MV-4-11 (cell line): Measurements from ENCODE around the gene PTPRN2.
"Not testable (repeated sequence)": the region's sequence is repeated elsewhere in the genome, so short reads cannot be mapped to it uniquely, and the experiment has no call there.

Experiments
- DNase-seq: peaks from one replicate; lab custom pipeline; 2025; lab: John Stamatoyannopoulos, UW

Gene PTPRN2

DNA sequence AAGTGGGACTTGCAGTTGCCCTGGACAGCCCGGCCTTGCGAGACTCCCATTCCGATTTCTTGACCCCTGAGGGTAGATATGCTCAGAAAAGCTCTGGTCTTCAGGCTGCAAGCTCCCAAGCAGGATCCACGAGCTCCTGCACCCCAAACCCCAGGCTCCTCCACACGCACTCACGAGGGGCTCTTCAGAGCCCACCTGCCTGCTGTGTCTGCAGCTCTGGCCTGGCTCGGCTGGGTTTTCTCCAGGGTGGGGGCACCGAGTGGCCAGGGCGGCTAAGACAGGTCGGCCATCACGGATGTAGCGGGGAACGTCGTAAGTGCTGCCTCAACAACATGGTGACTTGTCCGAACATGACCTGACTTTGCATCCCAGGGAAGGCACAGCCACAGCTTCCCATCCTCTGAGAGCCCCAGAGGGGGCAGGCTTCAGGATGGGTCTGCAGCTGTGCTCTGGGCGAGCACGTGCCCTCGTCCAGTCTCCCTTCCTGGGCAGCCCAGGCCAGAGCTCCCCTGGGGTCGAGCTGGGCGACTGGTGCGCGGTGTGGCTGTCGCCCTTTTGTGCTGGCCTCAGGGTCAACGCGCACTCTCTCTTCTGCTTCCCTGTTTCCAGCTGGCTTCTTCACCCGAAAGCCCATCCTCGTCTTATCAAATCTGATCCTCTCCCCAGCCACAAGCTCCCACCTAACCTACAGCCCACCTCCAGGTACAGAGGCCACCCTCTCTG is 835.5 kb downstream of the PTPRN2 start:
- DNase-seq, result no peak

DNA sequence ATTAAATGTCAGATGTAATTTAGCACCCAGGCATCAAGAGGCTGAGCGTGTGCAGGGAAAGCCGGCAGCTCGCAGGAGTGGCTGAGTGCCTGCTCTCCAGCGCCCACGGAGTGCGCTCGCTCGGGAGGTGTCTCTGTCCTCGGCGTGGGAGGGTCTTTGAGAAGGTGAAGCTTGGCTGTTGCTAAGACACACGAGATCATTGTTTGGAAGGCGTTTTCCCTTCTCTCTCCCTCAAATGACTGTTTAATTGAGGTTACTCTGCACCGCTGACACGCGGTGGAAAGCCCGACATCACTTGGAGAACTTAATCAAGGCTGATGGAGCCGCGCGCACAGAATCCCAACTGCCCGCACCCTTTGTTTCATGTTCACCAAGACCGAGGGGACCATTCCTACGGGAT is 836.2 kb downstream of the PTPRN2 start:
- no peak for DNase-seq

DNA sequence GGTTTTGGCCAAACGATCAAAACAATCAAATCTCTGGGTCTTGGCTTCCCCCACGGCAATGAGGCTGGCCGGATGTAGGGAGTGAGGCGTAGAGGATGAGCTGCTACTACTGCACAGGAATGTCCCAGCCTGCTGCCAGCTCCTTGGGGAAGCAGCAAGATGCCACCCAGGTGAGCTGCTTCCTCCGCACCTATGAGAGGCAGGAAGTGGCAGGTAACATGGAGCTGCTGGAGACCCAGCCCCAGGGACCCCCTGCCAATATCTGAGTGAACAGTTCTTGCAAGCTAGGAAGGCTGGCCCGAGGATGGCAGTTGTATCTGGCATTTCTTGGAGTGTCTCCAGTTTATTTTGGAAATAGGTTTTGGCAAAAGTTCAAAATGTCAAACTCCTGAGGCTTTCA is 837.3 kb downstream of the PTPRN2 start:
- no peak for DNase-seq

DNA sequence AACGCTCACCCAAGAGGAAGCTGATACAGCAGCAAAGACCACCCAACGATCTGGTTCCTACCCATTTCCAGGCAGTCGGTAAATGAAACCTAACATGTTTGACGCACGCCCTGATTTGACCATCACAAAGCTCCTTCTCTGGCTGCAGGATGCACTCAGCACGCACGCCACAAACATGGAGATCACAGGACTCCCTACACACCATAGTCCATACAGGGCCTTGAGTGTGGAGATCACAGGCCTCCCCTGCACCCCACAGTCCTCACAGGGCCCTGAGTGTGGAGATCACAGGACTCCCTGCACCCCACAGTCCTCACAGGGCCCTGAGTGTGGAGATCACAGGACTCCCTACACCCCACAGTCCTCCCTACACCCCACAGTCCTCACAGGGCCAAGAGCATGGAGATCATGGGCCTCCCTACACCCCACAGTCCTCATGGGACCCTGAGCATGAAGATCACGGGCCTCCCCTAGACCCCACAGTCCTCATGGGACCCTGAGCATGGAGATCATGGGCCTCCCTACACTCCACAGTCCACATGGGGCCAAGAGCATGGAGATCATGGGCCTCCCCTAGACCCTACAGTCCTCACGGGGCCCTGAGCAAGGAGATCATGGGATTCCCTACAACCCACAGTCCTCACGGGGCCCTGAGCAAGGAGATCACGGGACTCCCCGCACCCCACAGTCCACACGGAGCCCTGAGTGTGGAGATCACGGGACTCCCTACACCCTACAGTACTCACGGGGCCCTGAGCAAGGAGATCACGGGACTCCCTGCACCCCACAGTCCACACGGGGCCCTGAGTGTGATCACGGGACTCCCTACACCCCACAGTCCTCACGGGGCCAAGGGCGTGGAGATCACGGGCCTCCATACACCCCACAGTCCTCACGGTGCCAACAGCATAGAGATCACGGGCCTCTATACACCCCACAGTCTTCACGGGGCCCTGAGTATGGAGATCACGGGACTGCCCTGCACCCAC is 841.6 kb downstream of the PTPRN2 start:
- no peak for DNase-seq

- no peak for DNase-seq
Measured at GRCh38 chr7:157744786-157745601, 842.6 kb downstream of the PTPRN2 start.

DNA sequence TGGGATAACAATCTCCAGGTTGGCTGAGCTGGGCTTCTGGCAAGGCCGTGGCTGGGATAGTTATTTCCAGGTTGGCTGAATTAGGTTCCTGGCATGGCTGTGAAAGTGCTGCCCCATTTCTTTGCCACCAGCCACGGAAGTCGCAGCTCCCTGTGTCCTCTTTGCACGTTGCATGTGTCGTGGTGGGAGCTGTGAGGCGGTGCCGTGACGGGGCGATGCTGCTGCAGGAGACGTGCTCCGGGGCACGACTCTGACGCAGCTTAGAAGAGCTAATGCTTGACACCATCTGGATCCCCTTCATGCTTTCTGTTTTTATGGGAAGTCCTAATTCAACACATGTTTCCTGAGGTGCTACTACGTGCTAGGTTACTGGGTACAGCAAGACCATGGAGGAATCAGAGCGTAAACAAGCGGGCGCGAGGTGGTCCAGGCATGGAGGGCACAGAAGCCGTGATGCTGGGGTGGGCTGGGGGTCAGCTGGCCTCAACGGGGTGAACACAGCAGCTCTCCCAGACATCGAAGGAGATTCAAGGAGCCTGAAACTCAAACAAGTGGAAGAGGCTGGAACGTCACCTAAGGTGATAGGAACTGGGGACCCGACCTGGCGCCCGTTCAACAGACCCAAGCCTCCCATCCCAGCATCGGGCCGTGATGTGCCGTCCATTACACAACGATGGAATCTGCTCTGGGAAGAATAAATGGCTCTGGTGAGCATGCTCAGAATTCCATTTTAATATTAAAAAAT is 843.7 kb downstream of the PTPRN2 start:
- DNase-seq, result no peak

- no peak for DNase-seq
Measured at GRCh38 chr7:157740251-157740798, 847.3 kb downstream of the PTPRN2 start.

DNA sequence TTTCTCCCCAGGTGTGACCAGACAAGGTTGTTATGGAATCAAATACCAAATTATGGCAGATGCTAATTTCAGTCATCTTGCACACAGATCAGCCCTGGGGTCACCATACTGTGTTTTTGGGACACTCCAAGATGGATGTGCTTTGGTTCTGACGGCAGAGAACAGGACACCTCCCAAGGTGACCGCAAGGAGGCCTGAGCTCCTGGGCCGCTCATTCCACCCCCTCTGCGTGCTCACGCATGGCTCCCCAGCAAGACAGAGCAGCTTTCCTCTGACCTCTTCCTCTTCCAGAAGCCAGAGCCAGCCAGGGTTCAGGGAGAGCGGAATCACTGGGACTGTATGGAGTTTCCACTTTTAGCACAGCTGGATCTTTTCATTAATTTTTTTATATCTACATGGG is 848.0 kb downstream of the PTPRN2 start:
- DNase-seq, result no peak

DNA sequence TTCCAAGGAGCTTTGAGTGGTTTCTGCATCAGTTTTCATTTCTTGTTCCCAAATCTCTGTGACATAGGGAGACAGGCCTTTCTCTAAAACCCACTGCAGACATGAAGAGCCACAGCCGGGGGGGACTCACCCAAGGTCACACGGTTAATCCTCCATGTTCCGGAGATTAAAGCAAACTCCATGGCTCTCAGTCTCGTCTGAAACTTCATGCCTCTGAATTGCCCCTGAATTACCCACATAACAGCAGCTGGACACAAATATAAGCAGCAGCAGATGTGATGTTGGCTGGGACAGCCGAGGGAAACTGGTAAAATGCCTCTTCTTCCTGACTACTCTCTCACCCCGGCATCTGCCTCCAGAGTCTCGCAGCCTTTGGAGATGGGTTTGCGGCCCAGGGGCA is 848.6 kb downstream of the PTPRN2 start:
- DNase-seq, result no peak

- no peak for DNase-seq
Measured at GRCh38 chr7:157738066-157738460, 849.6 kb downstream of the PTPRN2 start.

- DNase-seq, result no peak
Measured at GRCh38 chr7:157737151-157738065, 850.2 kb downstream of the PTPRN2 start.

DNA sequence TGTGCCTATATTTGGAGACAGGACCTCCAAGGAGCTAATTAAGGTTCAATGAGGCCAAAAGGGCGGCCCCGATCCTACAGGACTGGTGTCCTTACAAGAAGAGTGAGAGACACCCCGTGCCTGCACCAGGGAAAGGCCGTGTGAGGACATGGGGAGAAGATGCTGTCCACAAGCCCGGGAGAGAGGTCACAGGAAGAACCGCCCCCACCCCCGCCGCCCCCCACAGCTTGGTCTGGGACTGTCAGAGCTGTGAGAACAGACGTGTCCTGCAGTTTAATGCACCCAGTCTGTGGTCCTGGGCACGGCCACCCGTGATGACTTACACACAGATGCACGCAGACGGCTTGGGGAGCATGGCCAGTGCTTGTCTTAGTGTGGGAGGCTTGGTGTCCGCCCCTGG is 851.3 kb downstream of the PTPRN2 start:
- no peak for DNase-seq

- no peak for DNase-seq
Measured at GRCh38 chr7:157735826-157736225, 851.8 kb downstream of the PTPRN2 start.

- no peak for DNase-seq
Measured at GRCh38 chr7:157734676-157735640, 852.7 kb downstream of the PTPRN2 start.

- DNase-seq, result not testable (repeated sequence)
Measured at GRCh38 chr7:157733760-157734395, 853.7 kb downstream of the PTPRN2 start.

DNA sequence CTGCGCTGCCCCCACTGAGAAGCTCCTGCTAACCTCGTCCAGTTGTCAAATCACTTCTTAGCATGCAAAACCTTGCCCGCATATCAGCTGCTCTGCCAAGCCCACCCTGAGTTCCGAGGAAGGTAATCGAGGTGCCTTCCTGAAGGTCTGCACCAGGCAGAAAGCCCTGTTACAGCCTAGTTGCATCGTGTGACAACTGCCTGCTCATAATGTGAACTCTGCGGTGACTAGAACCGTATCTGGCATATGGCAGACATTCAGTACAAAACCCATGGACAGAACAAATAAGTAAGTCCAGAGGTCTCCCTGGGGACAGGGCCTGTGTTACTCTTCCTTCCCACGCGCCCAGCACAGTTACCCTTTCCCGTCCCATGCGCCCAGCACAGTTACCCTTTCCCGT is 856.5 kb downstream of the PTPRN2 start:
- no peak for DNase-seq

- DNase-seq, result no peak
Measured at GRCh38 chr7:157730614-157731013, 857.0 kb downstream of the PTPRN2 start.

DNA sequence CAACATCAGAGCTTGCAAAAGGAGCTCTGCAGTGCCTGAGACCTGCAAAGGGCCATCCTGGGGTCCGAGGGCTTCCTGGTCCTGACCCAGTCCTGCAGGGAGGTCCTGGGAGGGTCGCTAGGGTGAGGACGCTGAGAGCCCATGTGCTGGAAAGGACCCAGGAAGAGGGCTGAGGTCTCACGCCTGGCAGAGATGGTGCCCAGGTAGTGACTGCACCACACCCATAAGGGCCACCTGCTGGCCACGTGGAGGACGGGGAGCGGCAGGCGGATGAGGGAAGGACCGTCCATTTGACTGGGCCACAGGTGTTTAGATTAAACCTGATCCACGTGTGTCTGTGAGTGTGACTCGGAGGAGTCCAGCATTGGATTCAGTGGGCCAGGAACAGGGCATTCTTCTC is 858.1 kb downstream of the PTPRN2 start:
- no peak for DNase-seq
